Hepatocyte (in vitro differentiated cells): Measurements from ENCODE around the gene NCAPG2.

ENCODE experiments used
- CTCF ChIP-seq: fragments of 200-600 bp; sonication (generic); IDR thresholded peaks from 2 replicates; pipeline ENCODE4 v1.5.1; 2016; ENCODE audit warnings: antibody characterized with exemption, mild to moderate bottlenecking; ENCODE audit not compliant: poor library complexity
- EZH2 ChIP-seq: fragments of 200-600 bp; sonication (generic); IDR thresholded peaks from 2 replicates; pipeline ENCODE4 v1.6.1; 2016; ENCODE audit warnings: antibody characterized with exemption, mild to moderate bottlenecking, borderline replicate concordance

- TF ChIP-seq CTCF (no peak), EZH2 (no peak)
Observed at GRCh38 chr7:158623241-158623640, 81.4 kb downstream of the NCAPG2 start.
